ENCODE data around the gene ATL1.

The ATL1 gene

DNA sequence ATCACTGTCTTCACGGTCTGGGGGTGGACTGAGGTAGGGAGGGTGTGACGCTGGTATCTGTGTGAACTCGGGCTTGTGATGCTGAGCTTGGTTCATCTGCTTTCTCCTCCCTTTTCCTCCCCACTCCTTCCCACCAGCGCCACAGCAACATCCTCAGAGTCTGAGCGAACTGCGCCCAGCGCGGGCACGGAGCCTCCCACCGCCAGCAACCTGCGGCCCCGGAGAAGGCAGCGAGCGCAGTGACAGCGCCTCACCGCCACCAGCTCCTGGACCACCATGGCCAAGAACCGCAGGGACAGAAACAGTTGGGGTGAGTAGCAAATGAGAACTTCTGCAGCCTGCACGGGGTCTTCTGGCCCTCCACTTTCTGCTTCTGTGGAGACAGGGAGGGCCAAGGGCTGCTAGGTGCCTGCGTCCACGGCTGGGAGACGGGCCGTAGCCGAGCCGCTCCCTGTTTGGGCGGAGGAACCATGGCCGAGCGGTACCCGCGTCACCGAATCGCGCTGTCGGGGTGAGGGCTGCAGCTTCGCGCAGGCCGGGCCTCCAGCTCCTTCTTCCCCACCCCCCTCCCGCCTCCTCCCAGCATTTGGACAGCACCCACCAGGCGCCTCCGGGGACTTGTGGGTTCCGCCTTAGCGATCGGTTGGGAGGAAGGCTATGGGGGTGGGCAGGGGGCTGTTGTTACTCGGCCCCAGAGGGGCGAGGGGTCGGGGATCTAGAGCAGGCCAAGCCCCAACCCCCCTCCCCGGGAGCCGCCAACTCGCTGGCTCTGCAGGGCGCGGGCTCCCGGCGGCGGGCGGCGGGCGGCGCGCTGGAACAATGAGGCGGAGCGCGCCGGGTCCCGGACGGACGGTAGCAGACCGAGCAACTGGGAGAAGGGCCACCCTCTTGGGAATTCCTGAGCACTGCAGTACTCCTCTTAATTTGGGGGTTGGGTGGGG, at the start of gene ATL1:
Gene ATL1 (plus strand): TSS at position 156 of the 941 bp plus-strand sequence. CDS start 121 bp downstream, at position 277.
- peak; percentile 49 for DNase-seq

DNA sequence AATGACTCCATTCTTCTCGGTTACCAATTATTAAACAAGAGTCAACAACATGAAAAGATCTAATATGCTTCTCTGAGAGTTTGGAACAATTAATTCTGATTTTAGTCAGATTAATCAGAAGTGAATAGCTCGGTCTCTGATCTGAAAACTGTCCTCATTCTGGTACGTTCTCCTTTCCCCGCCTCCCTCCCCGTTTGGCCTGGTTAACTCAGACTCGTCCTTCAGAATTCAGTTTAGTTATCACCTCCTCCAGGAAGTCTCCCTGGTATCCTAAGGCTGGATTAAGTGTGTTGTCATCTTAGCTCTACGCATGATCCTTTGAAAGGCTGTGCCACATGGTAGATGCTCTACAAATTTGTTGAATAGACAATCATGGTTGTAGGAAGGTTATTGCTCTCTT, 49.8 kb upstream of the ATL1 start:
- no peak for DNase-seq

DNA sequence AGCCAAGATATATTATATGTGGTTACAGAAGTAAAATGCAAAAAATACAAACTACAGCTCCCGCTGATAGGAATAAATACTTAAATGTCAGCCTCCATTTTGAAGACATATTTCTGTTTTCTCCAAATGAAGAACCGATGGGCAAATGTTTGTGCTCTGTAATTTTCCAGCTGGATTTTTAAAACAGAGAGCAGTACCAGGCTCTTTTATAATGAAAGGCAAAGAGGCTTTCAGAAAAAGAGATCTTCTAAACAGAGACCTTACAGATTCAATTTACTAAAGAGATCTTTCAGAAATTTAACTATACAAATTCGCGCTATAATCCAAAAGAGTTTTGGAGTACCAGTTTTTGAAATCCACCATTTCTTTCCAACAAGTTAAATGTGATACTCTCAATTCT, 47.5 kb upstream of the ATL1 start:
- DNase-seq = no peak

DNA sequence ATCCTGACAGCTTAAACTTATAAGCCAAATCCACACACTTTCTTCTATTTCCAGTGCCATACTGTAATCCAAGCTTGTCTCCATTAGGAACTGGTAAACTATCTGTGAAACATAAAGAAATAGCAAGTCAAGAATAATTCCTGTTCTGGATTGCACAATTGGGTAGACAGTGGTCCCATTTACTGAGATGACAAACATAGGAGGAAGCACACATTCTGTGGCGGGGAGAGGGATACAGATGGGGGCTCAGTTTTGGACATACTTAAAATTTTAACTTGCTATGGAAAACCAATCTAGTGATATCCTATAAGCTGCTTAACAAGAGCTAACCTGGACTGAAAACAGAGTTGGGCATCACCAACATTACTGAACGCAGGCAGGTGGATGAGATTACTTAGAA, 43.9 kb upstream of the ATL1 start:
- no peak for DNase-seq

DNA sequence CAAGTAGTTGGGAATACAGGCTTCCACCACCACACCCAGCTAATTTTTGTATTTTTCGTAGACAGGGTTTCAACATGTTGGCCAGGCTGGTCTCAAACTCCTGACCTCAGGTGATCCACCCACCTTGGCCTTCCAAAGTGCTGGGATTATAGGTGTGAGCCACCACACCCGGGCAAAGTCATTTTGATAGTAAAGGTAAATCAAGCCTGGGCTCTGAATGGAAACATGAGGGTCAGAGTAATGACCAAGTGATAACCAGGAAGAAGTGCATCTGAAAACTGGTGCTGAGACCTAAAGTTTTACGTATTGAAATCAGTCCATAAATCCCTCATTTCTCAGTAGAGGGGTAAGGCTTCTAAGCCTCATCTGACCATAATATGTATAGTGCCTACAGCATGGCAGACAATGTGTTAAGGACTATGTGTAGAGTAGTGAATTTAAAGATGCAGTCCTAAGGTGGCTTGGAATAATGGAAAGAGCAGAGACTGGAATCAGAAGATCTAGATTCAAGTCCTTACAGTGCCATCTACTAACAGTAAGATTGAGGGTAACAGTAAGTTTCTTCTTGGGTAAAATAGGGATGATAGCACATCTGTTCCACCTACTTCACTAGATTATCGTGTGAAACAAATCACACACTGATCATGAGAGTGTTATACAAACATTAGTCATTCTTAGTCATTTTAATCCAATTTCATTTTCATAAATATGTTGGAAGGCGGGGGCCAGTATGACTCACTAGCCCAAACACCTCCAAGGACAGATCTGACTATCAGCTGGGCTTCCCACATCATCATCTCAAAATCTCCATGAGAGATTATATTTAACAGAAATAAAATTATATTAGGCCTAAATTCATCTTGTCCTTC, 38.8 kb upstream of the ATL1 start:
- peak; percentile 21 for DNase-seq

DNA sequence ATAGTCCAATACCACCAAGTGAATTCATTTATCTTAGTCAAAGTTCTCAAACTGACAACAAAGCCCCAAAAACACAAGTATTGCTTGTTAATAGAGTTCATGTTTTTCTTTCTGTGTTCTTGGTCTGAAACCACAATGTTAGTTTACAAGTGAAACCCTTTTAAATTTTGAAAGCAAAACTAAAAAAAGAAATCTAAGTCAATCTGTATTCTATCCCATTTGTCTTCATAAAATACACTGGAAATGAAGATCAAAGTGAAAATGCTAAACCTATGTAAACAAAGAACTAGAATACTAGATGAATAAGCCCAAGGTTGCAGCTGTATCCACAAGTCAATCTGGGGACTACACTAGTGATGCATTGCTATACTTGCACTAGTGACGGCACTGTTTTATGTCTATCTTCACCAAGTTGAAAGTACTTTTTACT, 38.0 kb upstream of the ATL1 start:
- DNase-seq = no peak

DNA sequence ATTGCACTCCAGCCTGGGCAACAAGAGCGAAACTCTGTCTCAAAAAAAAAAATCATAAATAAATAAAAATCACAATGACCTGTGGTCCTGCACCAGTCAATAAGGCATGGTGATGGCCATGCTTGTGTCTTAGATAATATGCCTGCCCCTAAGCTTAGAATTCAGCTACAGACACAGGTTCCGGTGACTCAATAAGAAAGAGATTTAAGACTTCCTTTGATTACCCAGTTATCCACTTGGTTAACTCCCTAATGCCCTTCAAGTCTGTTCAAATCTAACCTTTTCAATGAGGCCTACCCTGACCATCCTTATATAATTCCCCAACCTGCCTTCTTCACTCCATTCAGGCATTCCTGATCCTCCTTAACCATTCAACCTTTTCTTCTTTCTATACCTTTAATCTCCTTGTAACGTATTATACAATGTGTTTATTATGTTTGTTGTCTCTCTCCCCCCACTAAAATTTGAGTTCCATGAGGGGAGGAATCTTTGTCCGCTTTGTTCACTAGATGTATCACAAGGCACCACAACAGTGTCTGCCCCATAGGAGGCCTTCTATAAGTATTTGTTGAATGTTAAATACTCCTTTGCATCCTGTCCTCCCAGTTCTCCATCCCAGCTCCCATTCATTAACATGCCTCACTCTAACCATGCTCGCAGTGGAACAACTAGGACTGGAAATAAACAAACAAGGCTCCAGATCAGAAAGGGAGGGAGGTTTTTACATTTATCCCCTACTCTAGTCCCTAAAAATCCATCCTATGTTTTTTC, 36.5 kb upstream of the ATL1 start:
- DNase-seq = no peak

DNA sequence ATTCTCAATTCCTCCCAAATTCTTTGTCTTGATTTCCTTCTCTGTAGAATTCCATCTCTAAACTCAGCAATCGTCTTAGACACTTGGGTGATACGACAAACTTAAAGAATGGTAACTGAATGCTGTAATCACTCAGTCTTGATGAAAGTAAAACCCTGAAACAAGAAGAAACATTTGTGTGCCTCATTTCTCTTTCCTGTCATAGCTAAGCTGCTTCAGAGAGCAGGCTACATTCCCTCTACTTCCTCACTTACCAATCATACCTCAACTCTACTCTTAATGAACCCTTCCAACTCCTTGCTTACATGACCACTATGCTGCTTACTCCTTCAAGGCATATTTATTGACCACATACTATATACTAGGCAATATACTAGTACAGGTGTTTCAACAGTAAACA, 35.9 kb upstream of the ATL1 start:
- DNase-seq = no peak

DNA sequence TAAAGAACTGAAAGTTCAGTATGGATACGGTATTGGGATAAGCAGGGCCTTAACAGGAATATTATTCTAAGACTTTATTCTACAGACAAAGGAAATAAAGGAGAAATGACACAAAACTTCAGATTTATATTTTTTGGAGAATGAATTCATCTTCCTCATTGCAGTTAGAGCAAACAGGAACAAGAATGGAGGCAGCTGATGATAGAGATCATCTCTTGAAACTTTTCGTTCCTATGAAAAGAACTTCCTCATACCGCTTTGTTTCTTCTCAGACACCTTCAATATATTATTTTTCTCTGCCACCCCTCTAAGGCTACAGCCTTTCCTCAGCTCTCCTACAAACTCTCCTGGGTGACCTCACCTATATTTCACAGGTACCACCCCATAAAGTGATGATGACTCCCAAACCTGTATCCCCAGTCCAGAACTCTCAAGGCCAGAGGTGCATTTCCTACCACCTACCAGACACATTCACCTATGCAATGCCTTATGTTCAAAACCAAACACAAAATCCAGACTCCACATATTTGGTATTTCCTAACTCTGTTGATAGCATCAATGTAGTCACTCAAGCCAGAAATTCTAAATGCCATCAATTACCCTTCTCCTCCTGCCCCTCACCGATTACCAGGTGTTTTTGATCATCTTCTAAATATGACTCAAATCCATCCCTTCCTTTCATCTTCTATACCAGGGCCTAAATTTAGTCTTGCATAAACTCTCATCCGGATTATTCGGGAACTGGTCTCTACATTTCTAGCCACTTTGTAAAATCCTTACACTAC, 35.0 kb upstream of the ATL1 start:
- no peak for DNase-seq

DNA sequence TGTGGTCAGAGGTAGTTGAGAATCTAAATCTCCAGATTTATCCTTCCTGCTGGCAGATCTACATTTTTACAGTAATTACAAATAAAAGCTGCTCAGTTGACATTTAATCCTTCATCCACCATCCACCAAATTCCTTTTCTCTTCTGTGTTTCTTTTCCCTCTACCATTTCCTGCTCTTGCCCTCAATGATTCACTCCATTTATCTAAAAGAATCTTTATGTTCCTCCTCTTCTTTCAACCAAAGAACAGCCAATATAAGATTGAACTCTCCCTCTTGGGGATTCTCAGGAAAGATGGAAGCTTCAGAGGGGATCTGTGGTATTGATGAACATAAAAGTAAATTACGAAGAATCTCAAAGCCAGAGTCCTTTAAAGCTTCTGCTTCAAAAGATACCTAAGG, 31.9 kb upstream of the ATL1 start:
- no peak for DNase-seq

DNA sequence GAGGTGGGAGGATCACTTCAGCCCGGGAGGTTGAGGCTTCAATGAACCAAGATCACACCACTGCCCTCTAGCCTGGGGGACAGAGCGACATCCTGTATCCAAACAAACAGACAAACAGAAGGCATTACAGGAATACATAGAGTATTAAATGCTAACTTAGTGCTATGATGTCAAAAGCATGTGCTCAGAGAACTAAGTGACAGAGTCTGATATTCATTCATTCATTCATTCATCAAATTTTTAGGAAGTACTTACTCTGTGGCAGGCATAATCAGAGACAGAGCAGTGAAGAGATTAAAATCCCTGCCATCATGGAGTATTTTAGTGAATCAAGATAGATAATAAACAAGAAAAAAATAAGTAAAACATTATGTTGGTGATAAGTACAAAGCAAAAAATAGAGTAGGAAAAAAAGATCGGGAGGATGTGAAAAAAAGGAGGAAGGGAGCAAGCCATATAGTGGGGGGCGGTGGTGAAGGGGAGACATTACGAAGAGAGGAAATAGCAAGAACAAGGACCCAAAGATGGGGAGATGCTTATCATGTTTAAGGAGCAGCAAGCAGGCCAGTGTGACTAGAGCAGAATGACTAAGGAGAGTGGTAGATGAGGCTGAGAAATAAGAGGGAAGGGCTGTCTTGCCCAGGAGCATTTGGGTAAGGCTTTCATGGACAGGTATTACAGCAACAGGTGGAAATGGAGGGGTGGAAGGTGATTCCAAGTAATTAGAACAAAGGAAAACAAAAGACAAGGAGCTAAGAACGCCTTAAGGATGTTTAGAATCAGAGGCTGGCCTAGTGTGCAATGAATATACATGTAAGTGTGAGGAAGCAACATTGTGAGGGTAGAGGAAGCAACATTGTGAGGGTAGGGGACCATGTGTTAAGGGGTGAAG, 30.4 kb upstream of the ATL1 start:
- DNase-seq = peak; percentile 38

DNA sequence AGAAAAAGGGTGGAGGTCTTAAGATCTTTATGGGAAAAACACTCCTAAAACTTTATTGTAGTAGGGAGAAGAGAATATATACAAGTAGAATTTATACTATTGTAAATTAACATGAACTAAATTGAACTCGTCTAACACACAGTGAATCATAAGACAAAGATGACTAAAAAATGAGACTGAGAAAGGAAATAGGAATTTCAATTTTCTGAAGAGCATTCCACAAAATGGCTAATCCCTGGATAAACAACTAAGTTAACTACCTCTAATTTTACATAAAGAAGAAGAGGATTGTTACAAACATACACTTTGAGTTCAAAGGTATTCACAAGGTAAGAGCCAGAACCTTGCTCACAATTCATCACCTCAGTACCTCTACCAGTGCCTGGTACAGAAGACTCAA, 29.6 kb upstream of the ATL1 start:
- no peak for DNase-seq

DNA sequence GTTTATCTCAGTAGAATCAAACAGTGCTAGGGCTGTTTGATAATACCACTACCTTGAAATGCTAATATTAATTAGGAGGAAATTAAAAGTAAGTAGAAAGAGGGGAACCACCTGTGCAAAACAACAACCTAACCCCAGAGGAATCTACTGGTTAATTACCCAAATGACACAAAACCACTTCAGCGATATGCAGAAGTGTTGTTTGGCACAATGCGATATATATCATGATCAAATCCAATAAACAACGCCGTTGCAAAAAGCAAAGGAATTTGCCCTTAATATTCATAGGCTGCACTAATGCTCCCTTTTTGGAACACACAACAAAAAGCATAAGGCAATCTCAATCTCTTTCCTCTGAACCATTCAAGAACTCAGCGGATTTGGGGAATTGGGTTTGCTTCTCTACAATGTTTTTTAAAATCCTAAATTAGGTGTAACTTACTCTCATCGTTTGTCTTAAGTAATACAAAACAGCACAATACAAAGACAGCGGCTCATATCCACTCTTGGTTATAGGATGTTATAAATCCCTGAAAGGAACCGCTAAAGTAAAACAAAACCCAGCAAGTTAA, 29.1 kb upstream of the ATL1 start:
- no peak for DNase-seq

DNA sequence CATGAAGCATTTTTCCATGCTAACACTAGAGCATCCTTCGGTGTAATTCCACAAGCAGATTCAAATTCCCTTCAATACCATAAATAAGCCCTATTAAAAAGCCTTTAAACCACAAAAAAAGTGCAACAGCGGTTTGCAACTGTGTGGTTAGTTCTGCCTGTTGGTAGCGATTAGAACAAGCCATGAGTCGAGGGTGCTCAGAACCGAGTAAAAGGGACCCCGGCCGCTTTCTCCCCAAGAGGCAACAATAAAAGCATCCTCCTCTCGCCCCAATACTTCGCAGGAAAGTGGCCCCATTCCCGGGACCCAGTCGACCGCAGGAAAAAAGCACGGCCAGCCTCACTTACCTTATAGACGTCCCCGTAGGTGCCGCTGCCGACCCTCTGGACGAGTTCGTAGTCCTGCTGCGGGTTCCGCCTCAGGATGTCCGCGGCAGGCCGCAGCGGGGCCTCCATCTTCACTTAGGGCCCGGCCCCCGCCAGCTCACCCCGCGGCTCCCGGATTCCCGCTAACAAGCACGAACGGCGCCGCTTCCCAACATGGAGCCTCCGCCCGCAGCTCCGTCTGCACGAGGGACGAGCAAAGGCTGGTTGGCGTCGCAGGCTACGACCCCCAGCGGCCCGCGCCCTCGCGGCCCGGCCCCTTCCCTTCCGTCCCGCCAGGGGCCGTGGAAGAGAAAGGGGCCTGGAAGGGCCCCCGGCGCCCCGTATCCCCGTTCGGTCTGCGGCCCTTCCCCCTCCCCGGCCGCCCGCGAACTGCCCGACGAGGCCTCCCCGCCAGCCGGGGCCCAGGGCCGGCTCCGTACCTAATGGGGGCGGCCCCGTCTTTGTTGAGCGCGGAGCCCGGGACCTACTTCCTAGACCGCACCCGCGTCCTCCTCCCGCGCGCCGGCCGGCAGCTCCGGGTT, 28.1 kb upstream of the ATL1 start:
- peak; percentile 63 for DNase-seq

DNA sequence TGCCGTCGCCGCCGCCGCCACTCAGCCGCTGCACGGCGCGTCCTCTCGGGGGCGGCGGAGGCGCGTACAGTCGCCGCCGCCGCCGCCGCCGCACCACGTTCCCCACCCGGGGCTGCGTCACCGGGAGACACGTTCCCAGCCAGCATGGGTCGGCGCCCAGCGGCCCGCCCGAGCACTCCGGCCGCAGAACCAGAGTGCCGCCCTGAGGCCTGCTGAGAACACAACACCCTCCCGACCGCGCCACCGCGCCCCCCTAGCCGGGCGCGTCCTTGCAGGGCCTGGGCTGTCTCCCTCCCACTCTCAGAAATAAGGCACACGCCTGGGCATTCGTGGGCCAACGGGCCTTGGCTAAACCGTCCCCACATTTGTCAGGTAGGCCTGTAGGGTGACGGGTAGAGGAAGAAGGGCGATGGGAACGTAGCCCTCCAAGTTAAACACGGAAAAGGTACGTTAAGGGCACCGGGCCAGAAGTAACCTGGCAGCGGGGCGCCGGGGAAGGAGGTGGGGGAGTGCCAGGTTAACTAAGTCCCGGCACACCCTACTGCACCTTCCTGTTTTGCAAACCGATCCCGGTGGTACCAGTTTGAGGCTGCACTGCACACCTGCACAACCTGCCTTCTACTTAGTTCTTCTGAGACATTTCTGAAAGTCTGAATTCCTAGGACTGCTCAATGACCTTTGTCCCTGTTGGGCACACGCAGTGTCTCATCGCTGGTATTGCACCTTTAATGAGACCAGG, 27.3 kb upstream of the ATL1 start, which contains the start of gene MAP4K5:
Gene MAP4K5 (minus strand): TSS at position 68 of the 739 bp plus-strand sequence. CDS start 520 bp downstream, outside the sequence.
- peak; percentile 91 for DNase-seq

DNA sequence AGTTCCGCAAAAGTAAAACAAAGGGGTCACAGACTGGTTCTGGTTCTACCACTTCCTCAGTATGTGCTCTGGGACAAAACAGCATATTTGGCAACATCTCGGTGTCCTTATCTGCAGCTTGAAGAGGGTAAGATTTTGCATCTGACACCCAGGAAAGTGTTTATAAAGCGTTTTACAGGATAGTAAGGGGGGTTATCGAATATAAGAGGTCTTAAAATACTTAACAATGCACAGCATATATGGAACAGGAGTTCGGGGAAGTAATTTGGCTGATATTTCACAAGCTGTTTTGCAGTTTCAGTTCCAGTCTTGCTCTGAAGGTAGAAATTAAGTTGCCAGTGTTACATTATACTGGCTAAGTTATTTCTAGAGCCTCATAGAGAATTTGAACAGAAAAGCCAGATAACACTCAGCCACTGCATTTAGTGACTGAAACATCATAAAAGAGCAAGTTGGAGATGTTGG, 26.7 kb upstream of the ATL1 start:
- no peak for DNase-seq

DNA sequence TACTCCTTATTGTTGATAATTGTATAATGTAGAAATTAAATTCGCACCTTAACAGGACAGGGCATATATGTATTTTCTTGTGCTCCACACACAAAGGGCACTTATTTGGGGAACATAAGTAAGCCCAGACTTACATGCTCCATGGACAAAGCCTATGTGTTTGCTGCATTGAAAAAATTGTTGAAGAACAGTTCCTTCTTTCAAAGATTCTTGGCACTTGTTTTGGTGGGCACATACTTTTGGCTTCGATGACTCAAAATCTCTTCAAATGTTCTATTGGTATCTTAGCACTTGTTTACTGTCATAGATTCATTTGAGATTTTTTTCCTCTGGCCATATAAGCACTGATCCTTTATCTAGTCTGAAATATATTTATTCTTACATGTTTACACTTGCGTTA, 26.1 kb upstream of the ATL1 start:
- no peak for DNase-seq

DNA sequence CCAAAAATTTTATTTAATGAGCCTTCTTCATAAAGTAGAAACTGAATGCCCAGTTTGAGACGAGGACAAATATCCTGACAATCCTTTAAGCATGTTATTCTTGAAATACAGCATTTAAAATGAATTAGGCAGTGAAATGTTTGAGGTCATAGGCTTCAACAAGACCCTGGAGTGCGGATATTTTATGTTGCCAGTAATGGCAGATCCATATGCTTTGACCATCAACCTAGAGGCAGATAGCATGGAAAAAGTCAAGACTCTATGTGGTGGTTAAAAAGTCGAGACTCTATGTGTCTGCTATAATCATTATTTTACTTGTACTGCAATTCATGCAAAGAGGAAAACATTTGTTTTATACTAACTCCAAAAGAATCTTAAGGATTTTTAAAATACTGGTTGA, 25.5 kb upstream of the ATL1 start:
- DNase-seq = no peak

DNA sequence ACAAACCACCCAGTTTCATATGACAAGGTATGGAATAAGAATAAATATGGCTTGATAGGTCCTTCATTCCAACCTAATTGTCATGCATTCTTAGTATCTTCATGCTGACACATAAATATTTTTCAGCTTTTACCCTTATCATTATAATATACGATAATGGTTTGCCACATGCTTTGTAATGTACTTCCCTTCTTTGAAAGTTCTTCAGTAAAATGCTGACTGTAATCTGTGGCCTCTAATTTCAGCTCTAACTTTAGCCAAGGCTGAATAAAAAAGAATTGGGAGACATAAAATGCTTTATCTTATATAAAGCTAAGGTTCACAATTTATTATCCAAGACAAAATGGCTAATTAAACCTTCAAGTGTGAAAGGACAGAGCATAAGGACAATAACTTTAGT, 24.9 kb upstream of the ATL1 start:
- DNase-seq = peak; percentile 21
